Kidney (tissue), 14 donors: ENCODE results near the gene KRTAP10-10. TPM values are rescaled to one million over a fixed set of nuclear protein-coding genes. Genes with fewer than 3 reads are reported as not detected.
"Not testable (repeated sequence)": the region's sequence is repeated elsewhere in the genome, so short reads cannot be mapped to it uniquely, and the experiment has no call there.

Experiments used
- DNase-seq, 5 donors: peaks; one replicate each; pipeline ENCODE4 v3.0.0-alpha.2; 2013 to 2020
- FAIRE-seq: peaks from 2 replicates; lab custom pipeline; 2012; peaks lifted over from hg19 to GRCh38; lab: Jason Lieb, UNC
- H3K27ac ChIP-seq, 2 donors: one replicate each; pipeline ENCODE4 v1.7.0; 2013; ENCODE audit warnings: low read depth in 2 of 2, low read length in 2 of 2, inconsistent platforms in 1 of 2
- H3K27me3 ChIP-seq: one replicate; pipeline ENCODE4 v1.7.1; 2013; ENCODE audit warnings: low read length, inconsistent platforms; ENCODE audit not compliant: control insufficient read depth, insufficient read depth
- H3K36me3 ChIP-seq, 3 donors: one replicate each; pipeline versions ENCODE4 v1.7.0 to v1.7.1; 2013; ENCODE audit warnings: low read length in 3 of 3, control low read depth in 1 of 3, inconsistent platforms in 1 of 3; ENCODE audit not compliant: insufficient read depth in 3 of 3, control insufficient read depth in 2 of 3
- H3K4me1 ChIP-seq, 3 donors: one replicate each; pipeline versions ENCODE4 v1.7.0 to v1.7.1; 2013; ENCODE audit warnings: low read length in 3 of 3, inconsistent platforms in 1 of 3, low read depth in 1 of 3; ENCODE audit not compliant: control insufficient read depth in 2 of 3, insufficient read depth in 2 of 3
- H3K4me3 ChIP-seq, 3 donors: one replicate each; pipeline versions ENCODE4 v1.7.0 to v1.8.1; 2013; ENCODE audit warnings: low read length in 3 of 3, control low read depth in 1 of 3, inconsistent platforms in 1 of 3
- H3K9ac ChIP-seq, 3 donors: one replicate each; pipeline versions ENCODE4 v1.7.0 to v1.7.1; 2013; ENCODE audit warnings: low read length in 3 of 3, control low read depth in 1 of 3, inconsistent platforms in 1 of 3
- H3K9me3 ChIP-seq, 3 donors: one replicate each; pipeline versions ENCODE4 v1.7.0 to v1.7.1; 2013; ENCODE audit warnings: low read length in 3 of 3, control low read depth in 1 of 3, inconsistent platforms in 1 of 3; ENCODE audit not compliant: control insufficient read depth in 2 of 3, insufficient read depth in 1 of 3
- intact Hi-C: fragments of 100-400 bp; cut with DNase I; formaldehyde crosslinking; loops from one replicate; pipeline ENCODE4 v1.11.1; 2022
- polyA plus RNA-seq: library from polyadenylated mRNA; stranded (reverse); fragments of 350-450 nt; fragmentation: Illumina TruSeq; extraction: RNeasy Lipid Tissue Mini Kit (QIAGEN cat#74804); gene quantifications from one replicate; pipeline ENCODE4 v1.2.3, GENCODE V29; 2014; ENCODE audit warnings: low read depth, low replicate concordance; ENCODE audit not compliant: insufficient read depth
- total RNA-seq: library from RNA; stranded (reverse); fragmentation: NEBNext Ultra II Directional; extraction: Animal tissue kit (Norgen Biotek cat#: 25700); gene quantifications from one replicate; pipeline ENCODE4 v1.2.1, GENCODE V29; 2021
- TF ChIP-seq, protein P1 (sequence below): IDR thresholded peaks from 3 replicates; pipeline ENCODE4 v1.5.1; 2012; ENCODE audit warnings: mild to moderate bottlenecking, moderate library complexity, borderline replicate concordance; ENCODE audit not compliant: insufficient read depth; ENCODE audit errors: extremely low read depth
- donor health status: control.
- donor health status: control.
- donor health status: control.
- donor health status: control.
- donor health status: control.
- donor health status: DM: yes; HTN: yes; CAD: no.
- donor health status: Normal renal cell carcinoma (clear cell type).

The KRTAP10-10 gene
- total and polyA plus RNA-seq, 2 donors from 2014 or later = not detected

- Histone ChIP-seq H3K9ac (no peak overlapping the region), H3K27me3 (no peaks in the 10 kb centered on the region), H3K4me1 (no peaks in the 10 kb centered on the region), H3K36me3 (no peaks in the 10 kb centered on the region), H3K4me3 (no peak overlapping the region), H3K9me3 (peaks cover 0 to 8% (median 2%) of the 10 kb centered on the region in 3 donors), H3K27ac (no peak overlapping the region)
- TF ChIP-seq, protein P1, sequence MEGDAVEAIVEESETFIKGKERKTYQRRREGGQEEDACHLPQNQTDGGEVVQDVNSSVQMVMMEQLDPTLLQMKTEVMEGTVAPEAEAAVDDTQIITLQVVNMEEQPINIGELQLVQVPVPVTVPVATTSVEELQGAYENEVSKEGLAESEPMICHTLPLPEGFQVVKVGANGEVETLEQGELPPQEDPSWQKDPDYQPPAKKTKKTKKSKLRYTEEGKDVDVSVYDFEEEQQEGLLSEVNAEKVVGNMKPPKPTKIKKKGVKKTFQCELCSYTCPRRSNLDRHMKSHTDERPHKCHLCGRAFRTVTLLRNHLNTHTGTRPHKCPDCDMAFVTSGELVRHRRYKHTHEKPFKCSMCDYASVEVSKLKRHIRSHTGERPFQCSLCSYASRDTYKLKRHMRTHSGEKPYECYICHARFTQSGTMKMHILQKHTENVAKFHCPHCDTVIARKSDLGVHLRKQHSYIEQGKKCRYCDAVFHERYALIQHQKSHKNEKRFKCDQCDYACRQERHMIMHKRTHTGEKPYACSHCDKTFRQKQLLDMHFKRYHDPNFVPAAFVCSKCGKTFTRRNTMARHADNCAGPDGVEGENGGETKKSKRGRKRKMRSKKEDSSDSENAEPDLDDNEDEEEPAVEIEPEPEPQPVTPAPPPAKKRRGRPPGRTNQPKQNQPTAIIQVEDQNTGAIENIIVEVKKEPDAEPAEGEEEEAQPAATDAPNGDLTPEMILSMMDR = no peak
- FAIRE-seq (no peak), DNase-seq (peak in 1 of 5 donors; percentile 45)
- intact Hi-C loops = no loop called here
These were observed 743 bp upstream of the KRTAP10-10 start for GRCh38 chr21:44636209-44637017.

- H3K36me3 ChIP-seq, H3K27ac ChIP-seq, H3K4me1 ChIP-seq, DNase-seq, H3K4me3 ChIP-seq, H3K9ac ChIP-seq, H3K27me3 ChIP-seq, H3K9me3 ChIP-seq, intact Hi-C loops, FAIRE-seq: not testable (repeated sequence)
These were observed 744 bp downstream of the KRTAP10-10 start for GRCh38 chr21:44637851-44638348.

GRCh38 chr21:44638506-44639330 lies 1.6 kb downstream of the KRTAP10-10 start:
- DNase-seq, H3K9me3 ChIP-seq, H3K36me3 ChIP-seq, H3K4me1 ChIP-seq, H3K4me3 ChIP-seq, H3K27ac ChIP-seq, H3K9ac ChIP-seq, intact Hi-C loops, H3K27me3 ChIP-seq, FAIRE-seq: not testable (repeated sequence)

DNA sequence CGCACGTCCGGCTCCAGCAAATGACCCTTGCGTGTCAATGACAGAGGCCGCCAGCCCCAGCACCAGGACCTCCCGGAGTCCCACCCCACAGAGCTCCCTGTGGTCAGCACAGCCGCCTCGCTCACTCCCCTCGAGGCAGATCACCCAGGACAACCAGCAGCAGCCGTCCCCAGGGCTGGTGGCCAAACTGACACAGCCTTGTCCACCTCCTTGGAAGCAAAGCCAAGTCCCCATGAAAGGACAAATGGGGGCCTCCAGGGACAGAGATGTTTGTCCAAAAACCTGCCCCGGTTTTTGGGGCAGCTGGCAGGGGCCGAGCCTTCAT lies 2.1 kb downstream of the KRTAP10-10 start:
- Histone ChIP-seq H3K4me3 (no peak overlapping the region), H3K36me3 (no peaks in the 10 kb centered on the region), H3K9me3 (peaks cover 0 to 8% (median 2%) of the 10 kb centered on the region in 3 donors), H3K27ac (no peak overlapping the region), H3K4me1 (no peaks in the 10 kb centered on the region), H3K27me3 (no peaks in the 10 kb centered on the region), H3K9ac (no peak overlapping the region)
- TF ChIP-seq, protein P1 = no peak
- DNase-seq = peak in 1 of 5 donors; percentile 73
- intact Hi-C loops = no loop called here
- no peak for FAIRE-seq
